Measurements from ENCODE around the gene ZNF213. TPM values are rescaled to one million over a fixed set of nuclear protein-coding genes. Genes with fewer than 3 reads are reported as not detected.

The ZNF213 gene
- total RNA-seq, 1 donor from 2014 or later = 5.6 TPM

- Mint-ChIP-seq H3K4me1 (peaks cover 33% of the 10 kb centered on the region), H3K4me3 (peak overlapping the region; percentile 45), H3K27me3 (no peaks in the 10 kb centered on the region), H3K9me3 (no peaks in the 10 kb centered on the region), H3K36me3 (ENCODE audit: low read depth) (no peaks in the 10 kb centered on the region), H3K27ac (no peak overlapping the region)
- no peak for TF ChIP-seq CTCF (IDR thresholded peaks at IDR 0.05)
- intact Hi-C loops (cut with micrococcal nuclease) = loop anchor here (2.0 kb wide), 1 partner anchor 399 kb away; the partner anchor contains the start of gene CLUAP1
- no peak for ATAC-seq (ENCODE audit: low read depth)
- ChIA-PET POLR2A (interaction anchor here (0.6 to 2.9 kb wide), 9 partner anchors 27 to 1249 kb away, joined by 3 to 16 read pairs (median 6); partner anchors contain the start of gene ZNF213), CTCF (interaction anchor here (0.5 to 1.8 kb wide), 4 partner anchors 8 to 31 kb away, joined by 3 to 13 read pairs (median 4); no protein-coding TSS in a partner anchor)
- no peak for DNase-seq
Observed at GRCh38 chr16:3101841-3102470, 32.9 kb upstream of the ZNF213 start.

GRCh38 chr16:3106205-3106928 is 28.5 kb upstream of the ZNF213 start:
- POLR2A ChIA-PET = interaction anchor here (0.6 to 2.9 kb wide), 14 partner anchors 8 to 351 kb away, joined by 3 to 18 read pairs (median 6); partner anchors contain the start of genes FLYWCH1, NAA60, ZNF213 and ZNF263
- CTCF ChIA-PET = interaction anchor here (1.8 to 2.2 kb wide), 2 partner anchors 11 to 23 kb away, joined by 7 to 8 read pairs; no protein-coding TSS in a partner anchor
- ATAC-seq (ENCODE audit: low read depth) = peak; percentile 96
- intact Hi-C loops (cut with micrococcal nuclease) = loop anchor here (1.0 kb wide), 3 partner anchors 18 to 86 kb away; partner anchors contain the start of gene TNFRSF12A
- no peaks in the 10 kb centered on the region for H3K9me3 Mint-ChIP-seq
- peak; percentile 84 for DNase-seq
- no peak for TF ChIP-seq CTCF (IDR thresholded peaks at IDR 0.05)
- H3K36me3 Mint-ChIP-seq (ENCODE audit: low read depth) = no peaks in the 10 kb centered on the region
- H3K4me3 Mint-ChIP-seq = peak overlapping the region; percentile 79
- H3K4me1 Mint-ChIP-seq = peaks cover 27% of the 10 kb centered on the region
- H3K27ac Mint-ChIP-seq = peak overlapping the region; percentile 73
- H3K27me3 Mint-ChIP-seq = peaks cover 1% of the 10 kb centered on the region

- Mint-ChIP-seq H3K36me3 (ENCODE audit: low read depth) (no peaks in the 10 kb centered on the region), H3K27ac (no peak within 1 kb of the TSS), H3K27me3 (peaks cover 26% of the 10 kb centered on the region), H3K9me3 (no peaks in the 10 kb centered on the region), H3K4me3 (no peak within 1 kb of the TSS), H3K4me1 (peaks cover 2% of the 10 kb centered on the region)
- DNase-seq (no peak), ATAC-seq (ENCODE audit: low read depth) (no peak)
- ChIA-PET POLR2A (interaction anchor here (1.0 kb wide), 1 partner anchor 10 kb away, joined by 3 read pairs; no protein-coding TSS in a partner anchor), CTCF (interaction anchor here (1.4 kb wide), 1 partner anchor 17 kb away, joined by 3 read pairs; no protein-coding TSS in a partner anchor)
- intact Hi-C loops (cut with micrococcal nuclease) = no loop called here
- TF ChIP-seq CTCF (IDR thresholded peaks at IDR 0.05) = no peak
Observed at GRCh38 chr16:3112058-3112880, 22.6 kb upstream of the ZNF213 start, which contains the start of gene ZNF205. ZNF205 (plus strand) TSS chr16:3112586; CDS start chr16:3113431, 845 bp downstream.

GRCh38 chr16:3112881-3113574 is 21.8 kb upstream of the ZNF213 start:
- Mint-ChIP-seq H3K27me3 (peaks cover 26% of the 10 kb centered on the region), H3K27ac (no peak overlapping the region), H3K9me3 (no peaks in the 10 kb centered on the region), H3K4me3 (no peak overlapping the region), H3K4me1 (no peaks in the 10 kb centered on the region), H3K36me3 (ENCODE audit: low read depth) (no peaks in the 10 kb centered on the region)
- ATAC-seq (ENCODE audit: low read depth) (no peak), DNase-seq (no peak)
- intact Hi-C loops (cut with micrococcal nuclease) = no loop called here
- ChIA-PET CTCF (no interaction called here), POLR2A (interaction anchor here (0.7 to 1.0 kb wide), 2 partner anchors 10 to 74 kb away, joined by 3 read pairs; no protein-coding TSS in a partner anchor)
- TF ChIP-seq CTCF (IDR thresholded peaks at IDR 0.05) = no peak

All from activated B cell treated with CpG ODN at 0.5 μM for 24 hours (primary cell).